ENCODE results near the gene TTLL1. TPM values are rescaled to one million over a fixed set of nuclear protein-coding genes. Genes with fewer than 3 reads are reported as not detected.

TTLL1 gene
- total and polyA plus RNA-seq, 2 donors (not counting 1 experiment from before 2014, with no cell fraction given), result 15.7 to 15.8 TPM

DNA sequence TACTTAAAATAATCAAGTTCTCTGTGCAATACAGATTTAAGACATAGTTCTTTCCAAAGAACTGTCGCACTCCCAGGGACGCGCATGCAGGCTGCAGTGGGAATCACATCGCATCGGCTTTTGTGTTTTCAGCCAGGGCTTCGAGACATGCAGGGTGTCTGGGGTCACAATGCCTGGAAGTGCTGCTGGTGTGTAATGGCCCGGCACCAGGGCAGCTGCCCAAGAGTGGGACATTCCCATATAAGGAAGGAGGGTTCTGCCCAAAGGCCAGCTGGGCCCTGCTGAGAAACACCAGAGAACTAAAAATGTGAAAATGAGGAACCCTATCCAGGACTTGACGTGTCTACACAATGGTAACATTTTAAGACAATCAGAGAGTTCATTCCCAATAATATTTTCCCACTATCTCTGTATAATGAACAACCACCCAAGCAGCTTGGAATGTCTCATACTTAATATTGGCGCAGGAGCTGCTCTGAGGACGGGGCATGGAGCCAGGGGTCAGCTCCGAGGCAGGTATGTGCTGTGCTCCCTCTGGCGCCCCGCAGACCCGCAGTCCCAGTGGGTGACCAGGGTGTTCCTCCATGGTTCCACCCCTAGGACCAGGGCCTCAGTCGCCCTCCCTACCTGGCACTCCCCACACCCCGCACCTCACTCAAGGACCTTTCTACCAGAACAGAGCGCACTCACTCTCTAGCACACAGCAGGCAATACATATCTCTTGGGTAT lies 42.7 kb upstream of the TTLL1 start:
- no peaks in the 10 kb centered on the region for H4K20me1 ChIP-seq (ENCODE audit: control insufficient read depth, extremely low read depth, insufficient read depth, low read length)
- H3K36me3 ChIP-seq (ENCODE audit: control insufficient read depth, insufficient read depth, low read length), result peaks cover 6% of the 10 kb centered on the region
- H3K79me2 ChIP-seq (ENCODE audit: control insufficient read depth, insufficient read depth, low read length), result no peaks in the 10 kb centered on the region
- no peak overlapping the region for H2AFZ ChIP-seq (ENCODE audit: low read length)
- H3K4me3 ChIP-seq (replicated peaks in 1 of 4; ENCODE audit: control extremely low read depth in 1 of 4, insufficient read depth in 1 of 4, low read depth in 3 of 4, low read length in 4 of 4), result no peak overlapping the region
- H3K9me3 ChIP-seq (ENCODE audit: control insufficient read depth, insufficient read depth, low read depth, low read length), result no peaks in the 10 kb centered on the region
- no peak for DNase-seq (ENCODE audit: low read depth in 2 of 2)
- H3K4me2 ChIP-seq (ENCODE audit: extremely low read depth, insufficient read depth, low read length), result no peak overlapping the region
- H3K4me1 ChIP-seq (ENCODE audit: control insufficient read depth, extremely low read depth, insufficient read depth, low read length), result peaks cover 5% of the 10 kb centered on the region
- no peak overlapping the region for H3K27ac ChIP-seq (ENCODE audit: insufficient read depth, low read length)
- TF ChIP-seq EZH2 (IDR thresholded peaks at IDR 0.05; ENCODE audit: low read length, missing control alignments) (no peak), CTCF (conservative IDR thresholded peaks at IDR 0.05 in 1 of 2, IDR thresholded peaks at IDR 0.05 in 1 of 2; ENCODE audit: low read depth in 1 of 2, low read length in 2 of 2) (no peak)
- H3K27me3 ChIP-seq (ENCODE audit: control insufficient read depth, insufficient read depth, low read length), result no peaks in the 10 kb centered on the region
- H3K9ac ChIP-seq (ENCODE audit: insufficient read depth, low read length), result no peak overlapping the region

DNA sequence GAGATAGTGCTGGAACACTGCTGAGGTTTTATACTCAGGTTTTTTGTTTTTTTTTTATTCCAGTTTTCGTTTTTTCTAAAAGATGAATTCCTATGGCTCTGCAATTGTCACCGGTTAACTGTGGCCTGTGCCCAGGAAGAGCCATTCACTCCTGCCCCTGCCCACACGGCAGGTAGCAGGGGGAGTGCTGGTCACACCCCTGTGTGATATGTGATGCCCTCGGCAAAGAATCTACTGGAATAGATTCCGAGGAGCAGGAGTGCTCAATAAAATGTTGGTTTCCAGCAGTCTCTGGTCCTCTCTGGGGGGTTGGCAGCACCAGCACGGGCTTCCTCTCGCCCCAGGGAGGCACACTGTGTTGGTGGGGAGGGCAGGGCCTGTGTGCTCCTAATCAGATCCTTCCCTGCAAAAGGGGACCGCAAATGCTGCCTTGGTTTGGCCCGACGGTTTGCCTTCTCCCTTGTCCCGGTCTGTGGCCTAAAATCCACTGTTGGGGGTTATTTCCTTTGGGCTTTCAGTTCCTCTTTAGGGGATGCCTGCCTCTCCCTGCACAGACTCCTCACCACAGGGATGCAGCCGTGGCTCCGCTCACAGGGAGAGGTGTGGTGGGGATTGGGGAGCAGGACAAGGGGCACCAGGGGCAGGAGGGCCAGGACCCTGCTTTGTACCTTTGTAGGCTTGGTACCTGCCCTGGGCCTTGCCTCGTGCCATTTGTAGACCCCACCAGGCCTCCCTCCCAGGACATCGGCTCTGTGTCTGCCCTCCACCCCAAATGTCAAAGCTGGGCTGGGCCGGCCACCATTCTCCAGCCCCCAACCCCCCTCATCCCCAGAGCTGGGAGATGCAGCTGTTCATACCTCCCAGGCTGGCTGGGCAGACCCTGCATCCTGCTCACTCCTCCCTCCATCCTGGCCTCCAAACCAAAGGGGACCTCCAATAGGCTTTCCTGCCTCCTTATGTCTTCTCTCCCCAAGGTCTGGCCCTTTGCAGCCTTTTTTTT lies 40.5 kb upstream of the TTLL1 start:
- TF ChIP-seq EZH2 (IDR thresholded peaks at IDR 0.05; ENCODE audit: low read length, missing control alignments) (no peak), CTCF (conservative IDR thresholded peaks at IDR 0.05 in 1 of 2, IDR thresholded peaks at IDR 0.05 in 1 of 2; ENCODE audit: low read depth in 1 of 2, low read length in 2 of 2) (no peak)
- Histone ChIP-seq H3K4me2 (ENCODE audit: extremely low read depth, insufficient read depth, low read length) (no peak overlapping the region), H3K4me3 (replicated peaks in 1 of 4; ENCODE audit: control extremely low read depth in 1 of 4, insufficient read depth in 1 of 4, low read depth in 3 of 4, low read length in 4 of 4) (no peak overlapping the region), H3K27me3 (ENCODE audit: control insufficient read depth, insufficient read depth, low read length) (no peaks in the 10 kb centered on the region), H4K20me1 (ENCODE audit: control insufficient read depth, extremely low read depth, insufficient read depth, low read length) (no peaks in the 10 kb centered on the region), H3K4me1 (ENCODE audit: control insufficient read depth, extremely low read depth, insufficient read depth, low read length) (peaks cover 9% of the 10 kb centered on the region), H3K36me3 (ENCODE audit: control insufficient read depth, insufficient read depth, low read length) (peaks cover under 1% of the 10 kb centered on the region), H3K9ac (ENCODE audit: insufficient read depth, low read length) (no peak overlapping the region), H2AFZ (ENCODE audit: low read length) (no peak overlapping the region), H3K27ac (ENCODE audit: insufficient read depth, low read length) (no peak overlapping the region), H3K9me3 (ENCODE audit: control insufficient read depth, insufficient read depth, low read depth, low read length) (no peaks in the 10 kb centered on the region), H3K79me2 (ENCODE audit: control insufficient read depth, insufficient read depth, low read length) (no peaks in the 10 kb centered on the region)
- DNase-seq (ENCODE audit: low read depth in 2 of 2), result no peak

DNA sequence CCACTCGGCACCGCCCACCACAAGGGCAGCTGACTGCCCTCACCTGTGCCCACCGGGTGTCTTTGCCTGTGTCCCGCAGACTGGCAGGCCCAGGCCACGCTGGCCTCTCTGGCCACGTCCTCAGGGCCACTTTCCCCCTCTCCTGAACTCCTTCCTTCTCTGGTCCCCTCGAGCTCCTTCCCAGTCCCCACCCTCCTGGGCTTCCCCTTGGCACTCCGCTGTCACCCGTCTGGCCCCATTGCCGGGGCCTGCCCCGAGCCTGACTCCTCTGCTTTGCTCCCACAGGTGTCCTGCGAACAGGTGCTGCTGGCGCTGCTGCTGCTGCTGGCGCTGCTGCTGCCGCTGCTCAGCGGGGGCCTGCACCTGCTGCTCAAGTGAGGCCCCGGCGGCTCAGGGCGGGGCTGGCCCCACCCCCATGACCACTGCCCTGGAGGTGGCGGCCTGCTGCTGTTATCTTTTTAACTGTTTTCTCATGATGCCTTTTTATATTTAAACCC lies 39.8 kb upstream of the TTLL1 start:
- Histone ChIP-seq H3K9ac (ENCODE audit: insufficient read depth, low read length) (no peak overlapping the region), H4K20me1 (ENCODE audit: control insufficient read depth, extremely low read depth, insufficient read depth, low read length) (no peaks in the 10 kb centered on the region), H3K4me2 (ENCODE audit: extremely low read depth, insufficient read depth, low read length) (no peak overlapping the region), H3K27me3 (ENCODE audit: control insufficient read depth, insufficient read depth, low read length) (no peaks in the 10 kb centered on the region), H3K36me3 (ENCODE audit: control insufficient read depth, insufficient read depth, low read length) (no peaks in the 10 kb centered on the region), H3K4me1 (ENCODE audit: control insufficient read depth, extremely low read depth, insufficient read depth, low read length) (peaks cover 9% of the 10 kb centered on the region), H3K4me3 (replicated peaks in 1 of 4; ENCODE audit: control extremely low read depth in 1 of 4, insufficient read depth in 1 of 4, low read depth in 3 of 4, low read length in 4 of 4) (no peak overlapping the region), H3K27ac (ENCODE audit: insufficient read depth, low read length) (no peak overlapping the region), H2AFZ (ENCODE audit: low read length) (no peak overlapping the region), H3K9me3 (ENCODE audit: control insufficient read depth, insufficient read depth, low read depth, low read length) (no peaks in the 10 kb centered on the region), H3K79me2 (ENCODE audit: control insufficient read depth, insufficient read depth, low read length) (no peaks in the 10 kb centered on the region)
- DNase-seq (ENCODE audit: low read depth in 2 of 2), result no peak
- TF ChIP-seq CTCF (conservative IDR thresholded peaks at IDR 0.05 in 1 of 2, IDR thresholded peaks at IDR 0.05 in 1 of 2; ENCODE audit: low read depth in 1 of 2, low read length in 2 of 2) (no peak), EZH2 (IDR thresholded peaks at IDR 0.05; ENCODE audit: low read length, missing control alignments) (no peak)

Measured in fibroblast of lung (primary cell).